ENCODE data around the gene IRX3.

The IRX3 gene

GRCh38 chr16:54286366-54287130 lies at the start of gene IRX3:
Gene IRX3, minus strand, starts transcription at chr16:54286787. Its CDS starts 737 bp downstream, at chr16:54286050.
- DNase-seq (ENCODE audit: low read depth) = no peak

GRCh38 chr16:54335230-54335629 lies 48.6 kb upstream of the IRX3 start:
- DNase-seq (ENCODE audit: low read depth) = no peak

GRCh38 chr16:54334208-54334607 lies 47.6 kb upstream of the IRX3 start:
- DNase-seq (ENCODE audit: low read depth) = no peak

DNA sequence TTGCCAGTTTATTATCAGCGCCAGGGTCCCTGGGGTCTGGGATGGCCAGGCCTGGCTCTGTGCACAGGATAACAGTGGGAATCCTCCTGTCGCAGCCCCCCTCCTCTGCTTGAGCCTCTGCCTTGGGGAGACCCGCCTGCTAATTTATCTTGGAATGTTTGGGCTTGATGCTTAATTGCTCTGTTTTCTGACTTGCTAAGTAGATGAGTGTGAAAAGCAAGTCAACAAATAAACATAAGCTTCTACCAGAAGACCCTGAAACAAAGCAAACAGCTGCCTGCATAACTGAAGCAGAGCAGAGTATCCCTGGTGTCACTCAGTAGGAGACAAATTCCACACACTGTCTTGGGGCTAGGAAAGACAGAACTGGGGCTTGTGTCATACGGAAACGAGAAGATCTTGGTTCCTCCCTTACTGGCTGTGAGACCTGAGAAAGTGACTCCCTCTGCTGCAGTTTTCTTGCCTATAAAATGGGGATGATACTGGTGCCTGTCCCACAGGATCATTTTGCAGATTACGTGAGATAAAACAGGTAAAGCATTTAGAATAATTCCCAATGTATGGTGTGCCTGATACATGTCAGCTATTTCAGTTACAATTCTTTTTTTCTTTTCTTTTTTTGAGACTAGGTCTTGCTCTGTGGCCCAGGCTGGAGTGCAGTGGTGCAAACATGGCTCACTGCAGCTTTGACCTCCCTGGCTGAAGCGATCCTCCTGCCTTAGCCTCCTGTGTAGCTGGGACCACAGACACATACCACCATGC lies 44.8 kb upstream of the IRX3 start:
- no peak for DNase-seq (ENCODE audit: low read depth)

DNA sequence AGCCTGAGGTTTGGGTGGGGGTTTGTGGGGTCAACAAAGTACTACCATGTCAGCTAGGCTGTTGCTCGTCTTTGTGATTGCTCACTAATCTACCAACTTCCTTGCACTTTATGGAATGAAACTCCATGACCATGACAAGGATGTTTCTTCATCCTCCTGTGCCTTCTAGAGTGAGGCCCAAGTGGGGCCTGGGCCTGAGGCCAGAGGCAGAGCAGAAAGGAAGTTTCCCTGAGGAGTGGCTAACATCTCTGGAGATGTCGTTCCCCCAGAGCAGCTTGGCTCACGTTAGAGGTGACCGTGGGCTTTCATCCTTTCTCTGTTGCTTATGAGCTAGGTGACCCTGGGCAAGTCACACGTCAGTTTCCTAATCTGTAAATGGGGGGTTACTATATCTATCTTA lies 41.0 kb upstream of the IRX3 start:
- DNase-seq (ENCODE audit: low read depth) = no peak

GRCh38 chr16:54326266-54326662 lies 39.7 kb upstream of the IRX3 start:
- no peak for DNase-seq (ENCODE audit: low read depth)

GRCh38 chr16:54325616-54326265 lies 39.2 kb upstream of the IRX3 start:
- DNase-seq (ENCODE audit: low read depth) = no peak

- no peak for DNase-seq (ENCODE audit: low read depth)
Measured at GRCh38 chr16:54324716-54325115, 38.1 kb upstream of the IRX3 start.

DNA sequence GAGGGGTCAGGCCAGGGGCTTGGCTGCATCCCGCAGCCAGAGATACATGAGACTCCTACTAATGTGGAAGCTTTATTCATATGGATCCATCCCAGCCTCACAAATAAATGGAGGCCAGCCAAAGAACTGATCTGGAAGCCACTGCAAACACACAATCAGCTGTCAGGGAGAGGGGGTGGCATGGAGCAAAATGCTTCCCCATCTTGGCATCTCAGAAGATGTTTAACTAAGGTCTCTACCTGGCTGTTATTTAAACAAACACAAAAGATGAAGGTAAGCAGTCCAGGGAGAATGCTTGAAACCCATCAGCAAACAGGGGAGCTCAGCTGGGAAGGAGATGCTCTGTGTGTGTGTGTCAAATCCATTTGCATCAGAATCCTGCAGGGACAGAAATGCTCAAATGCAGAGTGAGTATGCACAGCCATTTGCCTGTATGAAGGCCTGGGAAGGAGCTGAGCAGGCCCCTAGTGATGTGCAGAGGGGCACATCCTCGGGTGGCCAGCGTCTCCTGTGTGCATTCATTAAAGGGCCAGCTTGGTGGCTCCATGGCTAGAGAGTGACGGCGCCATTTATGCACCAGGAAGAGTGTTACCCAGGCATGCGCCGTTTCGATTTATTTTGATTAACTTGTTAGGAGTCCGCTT lies 34.2 kb upstream of the IRX3 start:
- DNase-seq (ENCODE audit: low read depth) = no peak

DNA sequence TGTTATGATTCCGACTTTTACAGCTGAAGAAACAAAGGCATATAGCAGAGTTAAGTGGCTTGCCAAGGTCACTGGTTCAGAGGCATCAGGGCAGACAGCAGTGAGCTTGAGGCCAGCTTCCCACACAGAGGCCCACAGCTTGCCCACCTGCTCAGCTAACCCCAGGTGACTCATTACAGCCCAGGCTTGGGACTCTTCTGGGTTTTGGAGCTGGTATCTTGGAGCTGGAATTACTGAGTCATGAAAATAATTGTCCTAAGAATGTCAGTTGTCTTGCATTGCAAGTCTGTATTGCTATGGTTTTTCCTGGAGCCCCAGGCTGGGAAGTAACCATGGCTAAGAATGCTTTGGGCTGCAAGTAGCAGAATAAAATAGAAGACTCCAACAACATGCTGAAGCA lies 32.4 kb upstream of the IRX3 start:
- DNase-seq (ENCODE audit: low read depth) = no peak

- DNase-seq (ENCODE audit: low read depth) = no peak
Measured at GRCh38 chr16:54317101-54317611, 30.6 kb upstream of the IRX3 start.

- no peak for DNase-seq (ENCODE audit: low read depth)
Measured at GRCh38 chr16:54316095-54316889, 29.7 kb upstream of the IRX3 start.

DNA sequence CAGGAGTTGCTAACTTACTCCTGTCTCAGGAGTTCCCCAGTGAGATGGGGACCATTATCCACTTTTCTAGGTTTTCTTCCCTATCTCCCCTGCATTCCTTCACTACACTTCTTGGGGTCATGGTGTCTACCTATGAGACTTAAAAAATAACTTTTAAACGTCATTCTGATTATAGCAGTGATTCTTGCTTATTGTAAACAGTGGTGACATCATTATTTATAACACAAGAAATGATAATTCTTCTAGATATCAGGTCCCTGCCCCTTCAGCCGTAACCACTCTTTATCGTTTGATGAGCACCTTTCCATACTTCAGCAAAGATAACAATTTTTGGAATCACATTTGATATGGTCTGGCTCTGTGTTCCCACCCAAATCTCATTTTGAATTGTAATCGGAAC lies 27.2 kb upstream of the IRX3 start:
- DNase-seq (ENCODE audit: low read depth) = no peak

- no peak for DNase-seq (ENCODE audit: low read depth)
Measured at GRCh38 chr16:54312502-54312991, 26.0 kb upstream of the IRX3 start.

DNA sequence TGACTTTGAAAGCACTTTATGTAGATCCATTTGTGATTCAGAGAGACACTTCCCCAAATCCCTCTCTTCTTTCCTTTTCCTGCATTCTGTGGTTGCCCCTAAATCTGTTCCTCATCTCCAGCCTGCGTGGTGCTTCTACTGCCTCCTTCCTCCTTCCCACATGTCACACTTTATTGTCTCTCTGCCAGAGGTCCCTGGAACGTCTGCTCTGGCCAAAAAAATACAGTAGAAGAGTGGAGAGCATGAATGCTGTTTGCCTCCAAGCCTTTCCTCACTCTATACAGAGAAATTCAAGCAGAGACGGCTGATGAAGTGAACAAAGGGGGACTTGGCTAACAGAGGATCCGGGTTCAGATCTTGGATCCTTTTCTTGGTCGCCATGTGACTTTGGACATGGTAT lies 22.8 kb upstream of the IRX3 start:
- no peak for DNase-seq (ENCODE audit: low read depth)

DNA sequence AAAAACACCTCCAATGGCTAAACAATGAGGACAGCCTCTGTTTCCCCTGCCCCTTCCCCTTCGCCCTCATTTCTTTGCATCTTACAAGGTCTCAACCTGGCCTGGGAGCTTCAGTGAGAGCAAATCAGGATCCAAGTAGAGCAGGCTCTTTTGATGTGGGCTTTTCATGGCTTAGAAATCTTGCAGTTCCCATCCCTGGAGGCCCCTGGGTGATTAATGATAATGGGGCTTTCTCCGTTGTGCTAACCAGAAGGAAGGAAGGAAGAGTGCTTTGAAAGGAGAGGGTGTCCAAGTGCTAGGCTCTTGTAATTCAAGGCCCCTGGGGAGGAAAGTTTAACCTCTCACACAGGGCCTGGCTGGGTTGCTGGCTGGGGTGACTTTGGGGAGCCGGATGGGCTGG lies 18.5 kb upstream of the IRX3 start:
- no peak for DNase-seq (ENCODE audit: low read depth)

DNA sequence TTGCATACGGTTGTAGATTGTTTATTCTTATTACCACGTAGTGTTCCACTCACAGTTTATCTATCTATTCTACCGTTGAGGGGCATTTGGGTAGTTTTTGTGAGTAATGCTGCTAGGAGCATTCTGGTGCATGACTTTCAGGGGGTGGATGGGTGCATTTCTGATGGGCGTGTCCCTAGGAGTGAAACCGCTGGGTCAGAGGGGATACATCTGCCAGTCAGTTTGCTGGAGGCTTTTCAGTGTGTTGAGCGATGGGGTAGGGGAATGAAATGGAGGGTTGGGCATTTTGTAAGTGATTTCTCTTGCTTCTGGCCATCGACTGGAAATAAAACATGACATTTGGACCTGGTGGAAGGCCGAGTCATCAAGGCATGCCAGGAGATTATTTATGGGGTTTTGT lies 17.0 kb upstream of the IRX3 start:
- no peak for DNase-seq (ENCODE audit: low read depth)

DNA sequence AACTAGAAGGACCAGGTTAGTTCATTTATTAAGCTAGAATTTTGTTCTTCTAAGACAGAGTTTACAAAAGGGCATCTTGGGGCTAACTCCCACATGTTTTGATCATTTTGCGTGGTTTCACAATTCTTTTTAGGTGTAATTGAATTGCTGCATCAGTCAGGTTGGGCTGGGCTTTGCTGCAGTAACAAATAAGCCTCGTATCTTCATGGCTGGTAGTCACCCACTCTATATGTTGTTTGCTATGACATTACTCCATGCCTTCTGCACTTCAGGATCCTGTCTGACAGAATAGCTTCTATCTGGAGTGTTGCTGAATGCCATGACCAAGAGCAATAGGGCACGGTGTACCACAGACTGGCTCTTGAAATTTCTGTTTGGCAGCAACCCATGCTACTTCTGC lies 10.6 kb upstream of the IRX3 start:
- DNase-seq (ENCODE audit: low read depth) = no peak

DNA sequence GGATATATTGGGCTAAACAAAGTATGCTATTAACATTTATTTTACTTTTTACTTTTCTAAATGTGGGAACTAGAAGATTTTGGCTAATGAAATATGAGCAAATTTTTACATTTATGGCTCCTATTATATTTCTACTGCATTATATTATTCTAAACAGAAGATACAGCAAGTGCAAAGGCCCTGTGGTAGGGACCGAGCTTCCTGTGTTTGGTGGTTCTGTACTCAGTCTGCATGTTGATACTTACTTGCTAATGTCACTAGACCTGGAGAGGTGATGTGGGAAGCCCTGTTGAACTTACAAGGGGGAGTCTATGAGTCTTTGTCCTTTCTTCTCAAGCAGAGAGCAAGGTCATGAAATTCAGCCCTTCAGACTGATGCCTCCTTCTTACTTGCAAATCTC lies 10.0 kb upstream of the IRX3 start:
- no peak for DNase-seq (ENCODE audit: low read depth)

- no peak for DNase-seq (ENCODE audit: low read depth)
Measured at GRCh38 chr16:54291656-54292487, 5.3 kb upstream of the IRX3 start.

All from non-pigmented ciliary epithelial cell (primary cell).